HG03565 (cell line): ENCODE results near the gene RBM17.
"Not testable (repeated sequence)": the region's sequence is repeated elsewhere in the genome, so short reads cannot be mapped to it uniquely, and the experiment has no call there.

Experiments used
- ATAC-seq: cut with Tn5 transposase; IDR thresholded peaks from one replicate; pipeline ENCODE4 v1.9.1; 2021; ENCODE audit warnings: mild to moderate bottlenecking, moderate library complexity; ENCODE audit not compliant: unreplicated experiment

The RBM17 gene

GRCh38 chr10:6134099-6134823 is 45.4 kb downstream of the RBM17 start:
- ATAC-seq = no peak

GRCh38 chr10:6135039-6135438 is 46.2 kb downstream of the RBM17 start:
- ATAC-seq = no peak

GRCh38 chr10:6135589-6136168 is 46.8 kb downstream of the RBM17 start:
- ATAC-seq = no peak

GRCh38 chr10:6136215-6137201 is 47.7 kb downstream of the RBM17 start:
- peak; percentile 47 for ATAC-seq

- no peak for ATAC-seq
Observed at GRCh38 chr10:6138456-6138855, 49.6 kb downstream of the RBM17 start.

GRCh38 chr10:6139470-6139869 is 50.6 kb downstream of the RBM17 start:
- no peak for ATAC-seq

- ATAC-seq = no peak
Observed at GRCh38 chr10:6140141-6140841, 51.5 kb downstream of the RBM17 start.

- peak; percentile 4 for ATAC-seq
Observed at GRCh38 chr10:6140965-6141295, 52.1 kb downstream of the RBM17 start.

GRCh38 chr10:6141296-6142151 is 52.7 kb downstream of the RBM17 start:
- peak; percentile 62 for ATAC-seq

- not testable (repeated sequence) for ATAC-seq
Observed at GRCh38 chr10:6142186-6142585, 53.4 kb downstream of the RBM17 start.

- ATAC-seq = no peak
Observed at GRCh38 chr10:6142644-6143043, 53.8 kb downstream of the RBM17 start.

GRCh38 chr10:6143181-6143580 is 54.3 kb downstream of the RBM17 start:
- no peak for ATAC-seq

- peak; percentile 63 for ATAC-seq
Observed at GRCh38 chr10:6144406-6145165, 55.8 kb downstream of the RBM17 start.

GRCh38 chr10:6145166-6145987 is 56.5 kb downstream of the RBM17 start:
- ATAC-seq = no peak

- ATAC-seq = no peak
Observed at GRCh38 chr10:6146013-6146785, 57.4 kb downstream of the RBM17 start.

GRCh38 chr10:6146921-6147320 is 58.1 kb downstream of the RBM17 start:
- no peak for ATAC-seq

- ATAC-seq = no peak
Observed at GRCh38 chr10:6148251-6148701, 59.4 kb downstream of the RBM17 start.

- ATAC-seq = no peak
Observed at GRCh38 chr10:6148908-6149307, 60.1 kb downstream of the RBM17 start.
